ENCODE results near the gene MDN1.

The MDN1 gene

GRCh38 chr6:89690944-89691324 lies 128.7 kb downstream of the MDN1 start:
- DNase-seq, result no peak

DNA sequence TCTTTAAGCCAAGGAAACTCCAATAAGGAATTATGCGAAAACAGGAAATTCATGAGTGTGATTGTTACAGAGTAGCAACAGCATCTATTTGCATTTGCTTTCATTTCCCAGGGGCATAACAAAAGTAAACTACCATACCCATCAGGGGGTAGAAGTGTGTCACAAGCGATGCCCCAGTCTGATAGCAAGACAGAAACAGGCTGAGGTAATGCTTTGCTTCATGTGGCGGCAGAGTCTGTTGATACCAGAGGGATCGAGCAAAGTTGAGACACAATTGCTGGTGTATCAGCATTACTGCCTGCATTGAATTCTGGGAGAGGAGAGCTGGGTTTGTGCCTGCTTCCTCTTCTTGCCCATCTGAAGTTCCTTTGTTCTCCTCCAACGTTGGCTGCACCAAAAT lies 129.9 kb downstream of the MDN1 start:
- DNase-seq, result no peak

DNA sequence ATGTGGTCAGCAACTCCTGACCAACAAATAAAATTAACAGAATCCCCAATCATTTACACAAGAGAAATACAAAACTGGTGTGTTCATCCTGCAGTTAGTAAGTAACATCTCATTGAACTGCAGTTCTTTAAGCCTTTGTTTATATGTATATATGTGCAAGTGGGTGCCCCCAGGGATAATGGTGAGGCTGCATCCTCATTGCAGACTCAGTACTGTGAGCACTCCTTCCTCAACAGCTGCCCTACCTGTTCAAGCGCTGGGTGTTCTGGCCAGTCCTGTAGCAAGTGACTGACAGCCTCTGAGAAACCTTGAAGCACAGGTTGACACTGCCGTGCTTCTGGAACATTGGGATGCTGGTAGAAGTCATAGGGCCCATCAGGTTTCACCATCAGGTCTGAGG lies 131.3 kb downstream of the MDN1 start:
- no peak for DNase-seq

DNA sequence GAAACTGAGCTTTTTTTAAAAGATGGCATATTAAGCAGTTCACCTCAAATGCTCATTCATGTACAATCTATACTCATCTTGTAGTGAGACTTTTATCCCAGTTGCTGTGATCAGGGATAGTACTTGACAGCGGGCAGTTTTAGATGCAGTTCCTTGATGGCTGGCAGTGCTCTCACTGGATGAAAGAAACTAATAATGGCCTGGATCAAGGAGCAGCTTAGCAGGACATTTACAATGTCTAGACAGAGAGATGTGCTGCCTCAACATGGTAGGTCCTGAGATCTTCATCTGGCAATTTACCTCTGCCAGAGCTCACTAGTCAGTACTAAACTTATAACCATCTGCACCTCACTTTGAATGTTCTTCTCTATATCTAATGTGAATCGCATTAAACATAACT lies 134.3 kb downstream of the MDN1 start:
- DNase-seq, result no peak

DNA sequence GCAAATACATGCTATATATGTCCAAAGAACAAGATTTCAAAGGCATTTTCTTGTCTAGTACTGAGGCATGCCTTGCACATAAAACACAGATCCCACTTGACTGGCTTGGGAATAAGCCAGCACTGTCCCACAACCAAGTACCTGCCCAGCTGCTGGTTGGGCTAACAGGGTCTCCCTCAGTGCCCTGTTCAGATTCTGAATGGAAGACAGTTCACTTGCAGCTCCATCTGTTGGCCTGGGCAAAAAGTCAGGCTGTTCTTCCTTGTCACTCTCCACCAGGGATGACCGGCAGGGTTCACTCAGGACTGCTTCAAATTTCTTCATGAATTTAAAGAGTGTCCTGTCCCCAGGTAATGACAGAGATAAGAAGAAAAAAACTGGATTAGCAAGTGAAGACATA lies 136.6 kb downstream of the MDN1 start:
- DNase-seq, result no peak

DNA sequence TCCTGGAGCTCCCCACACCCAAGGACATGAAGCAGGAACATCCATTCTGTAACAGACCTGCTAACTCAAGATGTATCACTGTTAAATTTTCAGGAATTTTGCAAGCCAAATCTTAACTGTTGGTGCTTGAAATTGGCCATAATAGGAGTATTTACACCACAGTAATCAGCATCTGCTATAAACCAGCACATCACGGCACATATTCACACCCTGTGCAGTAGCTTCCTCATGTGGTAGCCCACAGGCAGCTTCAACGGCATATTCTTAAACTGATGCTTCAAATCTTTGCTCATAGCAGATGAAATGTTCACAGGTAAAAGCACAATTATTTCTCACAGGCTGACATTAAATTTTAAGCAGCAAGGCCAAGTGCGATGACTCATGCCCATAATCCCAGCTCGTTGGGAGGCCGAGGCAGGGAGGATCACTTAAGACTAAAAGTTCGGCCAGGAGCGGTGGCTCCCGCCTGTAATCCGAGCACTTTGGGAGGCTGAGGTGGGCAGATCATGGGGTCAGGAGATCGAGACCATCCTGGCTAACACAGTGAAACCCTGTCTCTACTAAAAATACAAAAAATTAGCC lies 137.5 kb downstream of the MDN1 start:
- no peak for DNase-seq

- DNase-seq, result no peak
These were observed 139.0 kb downstream of the MDN1 start for GRCh38 chr6:89680551-89680950.

GRCh38 chr6:89680150-89680549 lies 139.4 kb downstream of the MDN1 start:
- no peak for DNase-seq

GRCh38 chr6:89679215-89680120 lies 140.1 kb downstream of the MDN1 start:
- no peak for DNase-seq

GRCh38 chr6:89678531-89678930 lies 141.1 kb downstream of the MDN1 start:
- no peak for DNase-seq

DNA sequence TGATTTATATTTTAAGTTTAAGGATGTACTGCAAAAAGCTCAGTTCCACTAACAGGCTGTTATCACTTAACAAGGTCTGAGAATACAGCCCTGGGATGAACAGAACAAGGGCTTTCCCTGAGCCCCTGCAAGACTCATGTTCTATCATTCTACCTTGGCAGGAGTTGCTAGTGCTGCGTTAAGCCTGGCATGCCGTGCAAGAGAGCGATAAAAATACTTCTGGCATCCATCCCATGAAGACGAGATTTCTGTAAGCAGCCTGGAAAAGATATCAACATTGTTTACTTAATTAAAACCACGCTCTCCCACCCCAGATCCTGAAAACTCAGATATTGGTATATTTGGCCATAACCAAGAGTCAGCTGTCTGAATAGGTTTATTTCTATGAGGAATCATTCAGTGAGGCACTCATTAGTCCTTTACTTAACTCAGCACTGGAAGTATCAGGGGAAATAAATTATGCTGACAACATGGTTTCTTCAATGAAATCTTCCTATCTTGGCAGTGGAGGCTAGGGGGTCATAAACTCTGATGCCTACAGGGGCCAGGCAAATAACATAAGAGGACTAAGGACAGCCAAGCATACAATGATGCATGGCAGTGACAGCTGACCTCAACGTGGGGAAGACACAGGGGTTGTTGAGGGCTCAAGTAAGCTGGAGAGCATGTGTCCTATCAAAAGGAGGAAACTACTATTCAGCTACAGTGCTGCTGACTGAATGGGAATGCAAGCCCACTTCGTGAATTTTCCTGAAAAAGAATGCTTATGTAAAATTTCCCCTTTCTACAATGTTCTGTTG lies 143.4 kb downstream of the MDN1 start:
- DNase-seq, result no peak

DNA sequence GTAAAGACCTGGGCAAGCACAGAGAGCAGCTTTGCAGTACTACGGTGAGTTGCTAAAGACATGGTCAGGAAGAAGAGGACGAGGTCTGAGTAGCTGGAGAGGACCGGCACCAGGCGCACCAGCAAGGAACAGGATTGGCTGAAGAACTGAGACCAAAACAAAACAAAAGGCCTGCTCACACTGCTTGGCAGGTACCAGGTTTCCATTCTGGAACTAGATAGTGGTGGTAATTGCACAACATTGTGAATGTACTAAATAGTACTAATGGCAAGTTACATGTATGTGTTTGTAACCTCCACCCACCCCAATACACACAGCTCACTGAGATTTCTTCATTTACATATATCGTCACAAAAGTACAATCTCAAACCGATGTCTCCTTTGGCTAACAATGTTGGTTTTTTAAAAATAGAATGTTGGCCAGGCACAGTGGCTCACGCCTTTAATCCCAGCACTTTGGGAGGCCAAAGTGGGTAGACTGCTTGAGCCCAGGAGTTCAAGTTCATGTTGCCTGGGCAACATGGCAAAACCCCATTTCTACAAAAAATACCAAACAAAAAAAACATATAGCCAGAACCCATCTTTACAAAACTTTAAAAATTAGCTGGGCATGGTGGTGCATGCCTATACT lies 148.5 kb downstream of the MDN1 start:
- no peak for DNase-seq

DNA sequence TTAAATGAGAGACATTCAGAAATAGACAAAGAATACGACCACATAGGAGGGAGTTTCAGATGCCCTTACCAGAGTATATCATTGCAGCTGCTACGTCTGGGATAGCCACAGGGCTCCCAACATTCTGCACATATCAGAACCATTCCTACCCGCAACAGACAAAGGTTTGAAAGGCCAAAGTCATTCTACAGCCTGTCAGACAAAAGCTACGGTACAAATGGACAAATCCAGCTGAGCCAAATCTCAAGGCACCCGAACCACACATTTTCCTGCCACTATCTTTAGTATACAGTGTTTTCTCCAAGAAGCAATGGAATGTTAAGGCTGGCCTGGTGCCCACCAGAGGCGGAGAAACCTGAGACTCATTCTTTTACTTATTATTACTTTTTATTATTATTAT lies 150.6 kb downstream of the MDN1 start:
- no peak for DNase-seq

DNA sequence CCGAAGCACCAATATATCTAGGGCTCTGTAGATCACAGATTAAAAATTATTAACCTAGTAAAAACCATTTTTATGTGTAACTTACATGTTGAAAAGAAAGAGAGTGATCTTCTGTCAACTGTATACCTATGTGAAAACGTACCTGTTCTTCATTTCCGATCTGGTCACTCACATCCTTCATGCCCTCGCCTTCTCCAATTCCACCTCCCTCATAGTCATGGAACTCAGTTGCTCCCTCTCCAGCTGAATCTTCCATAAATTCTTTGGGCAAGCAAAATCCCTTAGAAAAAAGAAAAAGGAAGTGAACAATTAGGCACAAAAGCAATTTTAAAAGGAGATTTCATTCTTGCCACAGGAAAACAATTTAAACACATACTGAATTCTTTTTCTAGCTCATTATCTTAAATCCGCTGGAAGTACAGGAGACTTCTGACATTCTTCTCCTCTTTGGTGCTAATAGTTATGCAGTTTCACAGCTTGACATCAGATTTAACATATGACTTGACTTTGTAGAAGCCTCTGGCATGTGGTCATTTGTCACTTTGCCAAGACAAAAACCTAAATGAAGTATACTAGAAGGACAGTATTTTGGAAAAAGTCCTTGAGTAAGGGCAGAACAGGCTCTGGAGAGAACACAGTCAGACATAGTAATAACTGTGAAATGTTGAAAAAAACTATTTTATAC lies 151.6 kb downstream of the MDN1 start:
- DNase-seq, result no peak

GRCh38 chr6:89662659-89663223 lies 156.9 kb downstream of the MDN1 start:
- no peak for DNase-seq

DNA sequence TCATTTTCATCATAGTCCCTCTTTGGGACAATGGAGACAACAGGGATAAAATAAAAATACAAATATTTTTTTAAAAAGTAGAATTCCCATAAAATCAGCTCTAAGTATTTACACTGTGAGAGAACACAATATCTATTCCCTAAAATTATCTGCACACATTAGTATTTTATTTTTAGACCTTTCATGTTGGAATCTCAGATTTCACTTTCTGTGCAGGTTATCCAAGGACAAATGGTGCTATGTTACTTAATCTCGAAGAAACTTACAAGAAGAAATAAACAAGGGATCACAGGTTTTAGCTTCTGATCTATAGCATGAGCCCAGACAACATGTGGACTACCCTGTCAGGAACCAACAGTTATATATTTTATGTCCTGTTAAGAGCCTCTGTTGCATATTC lies 158.0 kb downstream of the MDN1 start:
- no peak for DNase-seq

DNA sequence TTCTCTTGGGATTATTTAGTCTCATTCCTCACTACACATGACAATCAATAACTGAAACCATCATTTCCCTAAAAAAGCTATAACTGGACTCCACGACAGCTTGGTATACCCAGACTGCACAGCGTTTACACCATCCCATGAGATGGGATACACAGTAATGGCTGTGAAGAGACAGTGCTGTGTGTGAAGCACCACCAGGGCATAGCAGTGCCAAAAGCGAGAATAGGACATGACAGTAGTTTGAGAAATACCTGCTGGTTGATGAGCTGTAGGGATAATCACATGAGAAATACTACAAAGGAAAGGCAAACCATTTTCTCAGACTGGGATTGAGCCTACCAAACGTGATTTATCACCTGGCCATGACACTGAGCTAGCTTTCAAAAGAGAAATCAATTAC lies 158.6 kb downstream of the MDN1 start:
- DNase-seq, result no peak

DNA sequence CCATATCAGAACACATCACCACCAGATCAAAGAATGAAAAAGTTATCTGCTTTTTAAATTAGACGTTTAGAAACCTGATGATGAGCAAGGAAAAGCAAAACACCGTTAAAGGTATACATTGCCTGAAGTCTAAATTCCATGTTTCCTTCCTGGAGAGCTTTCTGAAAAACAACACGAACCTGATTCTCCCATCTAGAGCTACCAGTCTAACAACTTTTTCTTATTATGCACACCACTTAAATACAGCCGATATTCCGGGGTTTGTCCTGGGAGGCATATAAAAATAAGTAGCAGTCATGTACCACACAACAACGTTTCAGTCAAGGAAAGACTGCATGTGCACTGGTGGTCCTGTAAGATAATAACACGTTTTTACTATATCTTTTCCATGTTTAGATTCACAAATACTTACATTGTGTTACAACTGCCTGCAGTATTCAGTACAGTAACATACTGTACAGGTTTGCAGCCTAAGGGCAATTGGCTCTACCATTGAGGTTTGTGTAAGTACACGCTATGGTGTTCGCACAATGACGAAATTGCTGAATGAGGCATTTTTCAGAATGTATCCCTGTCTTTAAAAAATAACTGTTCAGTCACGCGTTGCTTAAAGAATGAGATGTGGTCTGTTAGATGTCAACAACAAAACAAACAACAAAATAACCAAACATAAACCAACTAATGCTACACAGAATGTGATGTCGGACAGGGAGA lies 162.0 kb downstream of the MDN1 start:
- DNase-seq, result no peak

GRCh38 chr6:89655122-89655521 lies 164.5 kb downstream of the MDN1 start:
- peak; percentile 55 for DNase-seq

DNA sequence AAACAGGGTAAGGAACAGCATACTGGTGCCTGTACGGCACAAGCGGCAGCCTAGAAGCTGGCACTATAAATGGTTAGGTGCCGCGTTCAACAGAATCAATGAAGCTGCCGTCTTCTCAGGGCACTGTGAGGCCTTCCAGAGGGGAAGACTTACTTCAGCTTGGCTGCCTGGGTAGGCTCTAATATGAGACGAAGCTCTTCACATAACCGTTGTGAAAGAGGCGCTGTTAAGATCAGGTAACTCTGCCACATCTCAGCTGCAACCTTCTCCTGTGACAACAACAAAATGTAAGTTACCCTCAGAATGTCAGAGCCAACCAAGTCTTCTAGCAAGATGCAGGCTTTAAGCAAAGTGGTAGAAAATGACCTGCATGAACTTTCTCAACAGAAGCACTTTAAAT lies 169.0 kb downstream of the MDN1 start:
- no peak for DNase-seq

DNA sequence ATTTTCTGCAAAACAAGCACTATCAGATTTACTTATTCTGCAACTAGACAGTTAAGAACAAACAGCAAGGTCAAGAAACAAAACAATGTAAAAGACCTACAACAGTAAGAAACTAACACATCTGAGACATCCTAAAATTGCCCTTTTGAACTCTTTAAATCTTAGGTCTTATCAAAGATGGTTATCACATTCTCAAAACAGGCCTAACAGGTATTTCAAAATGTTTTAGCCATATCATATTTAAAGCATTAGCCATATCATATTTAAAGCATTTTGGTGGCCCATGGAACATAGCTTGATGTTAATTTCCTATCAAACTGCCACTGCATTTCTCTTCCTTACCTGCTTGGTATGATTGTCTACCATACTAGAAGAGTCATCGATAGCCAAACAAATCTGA lies 169.9 kb downstream of the MDN1 start:
- DNase-seq, result no peak

- DNase-seq, result no peak
These were observed 174.7 kb downstream of the MDN1 start for GRCh38 chr6:89644864-89645263.
